Parathyroid adenoma (tissue), 2 donors: ENCODE results near the gene AAR2.

Experiments
- H2AFZ ChIP-seq: fragments of 300-600 bp; sonication (generic); one replicate; pipeline ENCODE4 v1.7.0; 2017; ENCODE audit warnings: antibody characterized with exemption, mild to moderate bottlenecking
- H3K27ac ChIP-seq: fragments of 300-600 bp; sonication (generic); one replicate; pipeline ENCODE4 v1.7.0; 2017
- H3K27me3 ChIP-seq: fragments of 300-600 bp; sonication (generic); one replicate; pipeline ENCODE4 v1.7.0; 2017; ENCODE audit warnings: low read length; ENCODE audit not compliant: control insufficient read depth, insufficient read depth
- H3K36me3 ChIP-seq: fragments of 300-600 bp; sonication (generic); one replicate; pipeline ENCODE4 v1.7.0; 2017; ENCODE audit warnings: low read length; ENCODE audit not compliant: control insufficient read depth, insufficient read depth
- H3K4me1 ChIP-seq: fragments of 300-600 bp; sonication (generic); one replicate; pipeline ENCODE4 v1.7.0; 2017; ENCODE audit warnings: control low read depth
- H3K4me2 ChIP-seq: fragments of 300-600 bp; sonication (generic); one replicate; pipeline ENCODE4 v1.7.0; 2017; ENCODE audit warnings: low read length
- H3K4me3 ChIP-seq: fragments of 300-600 bp; sonication (generic); one replicate; pipeline ENCODE4 v1.7.0; 2017; ENCODE audit warnings: low read depth, low read length
- H3K79me2 ChIP-seq: fragments of 300-600 bp; sonication (generic); one replicate; pipeline ENCODE4 v1.7.0; 2017; ENCODE audit warnings: control low read depth
- H3K9ac ChIP-seq: fragments of 300-600 bp; sonication (generic); one replicate; pipeline ENCODE4 v1.7.0; 2017; ENCODE audit warnings: mild to moderate bottlenecking
- H3K9me3 ChIP-seq: fragments of 300-600 bp; sonication (generic); one replicate; pipeline ENCODE4 v1.7.0; 2017; ENCODE audit warnings: low read length; ENCODE audit not compliant: control insufficient read depth
- CTCF ChIP-seq: fragments of 300-600 bp; sonication (generic); IDR thresholded peaks from one replicate; pipeline ENCODE4 v1.7.0; 2017; ENCODE audit warnings: antibody characterized with exemption, mild to moderate bottlenecking
- donor health status: primary hyperparathyroidism.

The AAR2 gene

GRCh38 chr20:36268440-36269342, 32.4 kb downstream of the AAR2 start:
- Histone ChIP-seq H3K4me2 (no peak overlapping the region), H3K27ac (no peak overlapping the region), H3K79me2 (no peaks in the 10 kb centered on the region), H3K9ac (no peak overlapping the region), H3K4me3 (no peak overlapping the region), H3K36me3 (no peaks in the 10 kb centered on the region), H2AFZ (no peak overlapping the region), H3K9me3 (no peaks in the 10 kb centered on the region), H3K4me1 (no peaks in the 10 kb centered on the region), H3K27me3 (no peaks in the 10 kb centered on the region)
- TF ChIP-seq CTCF: no peak

- no peaks in the 10 kb centered on the region for H3K79me2 ChIP-seq
- no peaks in the 10 kb centered on the region for H3K4me1 ChIP-seq
- no peak overlapping the region for H2AFZ ChIP-seq
- H3K9me3 ChIP-seq: no peaks in the 10 kb centered on the region
- no peaks in the 10 kb centered on the region for H3K27me3 ChIP-seq
- no peak overlapping the region for H3K27ac ChIP-seq
- no peak overlapping the region for H3K9ac ChIP-seq
- H3K4me2 ChIP-seq: no peak overlapping the region
- TF ChIP-seq CTCF: no peak
- no peaks in the 10 kb centered on the region for H3K36me3 ChIP-seq
- H3K4me3 ChIP-seq: no peak overlapping the region
Observed at GRCh38 chr20:36269507-36269906, 33.2 kb downstream of the AAR2 start.

GRCh38 chr20:36270744-36271638, 34.7 kb downstream of the AAR2 start:
- Histone ChIP-seq H3K79me2 (no peaks in the 10 kb centered on the region), H3K27ac (no peak overlapping the region), H3K4me1 (no peaks in the 10 kb centered on the region), H3K27me3 (no peaks in the 10 kb centered on the region), H3K4me3 (no peak overlapping the region), H3K9me3 (no peaks in the 10 kb centered on the region), H2AFZ (no peak overlapping the region), H3K4me2 (no peak overlapping the region), H3K36me3 (no peaks in the 10 kb centered on the region), H3K9ac (no peak overlapping the region)
- no peak for TF ChIP-seq CTCF

GRCh38 chr20:36271639-36272546, 35.6 kb downstream of the AAR2 start:
- Histone ChIP-seq H2AFZ (no peak overlapping the region), H3K27me3 (no peaks in the 10 kb centered on the region), H3K79me2 (no peaks in the 10 kb centered on the region), H3K9me3 (no peaks in the 10 kb centered on the region), H3K4me3 (no peak overlapping the region), H3K4me1 (no peaks in the 10 kb centered on the region), H3K27ac (no peak overlapping the region), H3K4me2 (no peak overlapping the region), H3K9ac (no peak overlapping the region), H3K36me3 (no peaks in the 10 kb centered on the region)
- no peak for TF ChIP-seq CTCF
